ENCODE data around the gene CNOT2. TPM values are rescaled to one million over a fixed set of nuclear protein-coding genes. Genes with fewer than 3 reads are reported as not detected.

Gene CNOT2
- total RNA-seq, 1 experiment from 2014 or later, result 64.7 TPM

- H3K9me3 Mint-ChIP-seq, result peaks cover 8% of the 10 kb centered on the region
- peaks cover 25% of the 10 kb centered on the region for H3K36me3 Mint-ChIP-seq
- DNase-seq (ENCODE audit: low spot score) (no peak), ATAC-seq (no peak)
- ChIA-PET POLR2A (no interaction called here), CTCF (interaction anchor here (0.6 to 1.0 kb wide), 2 partner anchors 312 to 493 kb away, joined by 3 to 4 read pairs; no protein-coding TSS in a partner anchor)
- H3K4me1 Mint-ChIP-seq, result peaks cover 8% of the 10 kb centered on the region
- no peaks in the 10 kb centered on the region for H3K27me3 Mint-ChIP-seq (ENCODE audit: low read depth)
- TF ChIP-seq TEAD1 (CRISPR knock-in tag; IDR thresholded peaks at IDR 0.05) (no peak), E2F1 (CRISPR knock-in tag; IDR thresholded peaks at IDR 0.05) (no peak), ZNF138 (CRISPR knock-in tag; conservative IDR thresholded peaks at IDR 0.05) (no peak), JAZF1 (CRISPR knock-in tag; IDR thresholded peaks at IDR 0.05) (no peak)
- H3K4me3 Mint-ChIP-seq, result no peak overlapping the region
- H3K27ac Mint-ChIP-seq, result no peak overlapping the region
Measured at GRCh38 chr12:70393787-70394499, 150.7 kb downstream of the CNOT2 start.

DNA sequence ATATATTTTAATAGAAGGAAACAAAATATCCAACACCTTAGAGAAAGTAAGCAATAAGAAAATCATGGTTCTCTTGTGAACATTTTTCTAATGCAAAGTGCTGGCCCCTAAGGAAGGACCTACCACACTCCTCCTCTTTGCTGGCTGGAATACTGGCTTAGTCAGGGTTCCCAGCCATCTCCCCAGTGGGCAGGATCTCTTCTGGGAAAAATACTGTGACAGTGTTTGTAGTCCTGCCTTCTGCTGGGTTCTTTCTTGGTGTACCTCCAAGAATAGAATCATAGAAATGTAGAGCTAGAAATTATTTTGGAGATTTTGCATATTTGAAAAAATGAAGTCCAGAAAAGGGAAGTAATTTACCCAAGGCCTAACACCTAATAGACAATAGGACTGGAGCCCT, 154.8 kb downstream of the CNOT2 start:
- Mint-ChIP-seq H3K27me3 (ENCODE audit: low read depth) (no peaks in the 10 kb centered on the region), H3K9me3 (no peaks in the 10 kb centered on the region), H3K36me3 (peaks cover 43% of the 10 kb centered on the region), H3K4me1 (peaks cover 8% of the 10 kb centered on the region), H3K4me3 (no peak overlapping the region), H3K27ac (no peak overlapping the region)
- TF ChIP-seq, protein P1, sequence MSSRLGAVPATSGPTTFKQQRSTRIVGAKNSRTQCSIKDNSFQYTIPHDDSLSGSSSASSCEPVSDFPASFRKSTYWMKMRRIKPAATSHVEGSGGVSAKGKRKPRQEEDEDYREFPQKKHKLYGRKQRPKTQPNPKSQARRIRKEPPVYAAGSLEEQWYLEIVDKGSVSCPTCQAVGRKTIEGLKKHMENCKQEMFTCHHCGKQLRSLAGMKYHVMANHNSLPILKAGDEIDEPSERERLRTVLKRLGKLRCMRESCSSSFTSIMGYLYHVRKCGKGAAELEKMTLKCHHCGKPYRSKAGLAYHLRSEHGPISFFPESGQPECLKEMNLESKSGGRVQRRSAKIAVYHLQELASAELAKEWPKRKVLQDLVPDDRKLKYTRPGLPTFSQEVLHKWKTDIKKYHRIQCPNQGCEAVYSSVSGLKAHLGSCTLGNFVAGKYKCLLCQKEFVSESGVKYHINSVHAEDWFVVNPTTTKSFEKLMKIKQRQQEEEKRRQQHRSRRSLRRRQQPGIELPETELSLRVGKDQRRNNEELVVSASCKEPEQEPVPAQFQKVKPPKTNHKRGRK (CRISPR knock-in tag; IDR thresholded peaks at IDR 0.05; ENCODE audit: borderline replicate concordance), result no peak
- TF ChIP-seq CBFB (CRISPR knock-in tag; IDR thresholded peaks at IDR 0.05; ENCODE audit: low read depth), result no peak
- TF ChIP-seq NFE2L1 (CRISPR knock-in tag; IDR thresholded peaks at IDR 0.05), result no peak
- TF ChIP-seq ELF4 (CRISPR knock-in tag; IDR thresholded peaks at IDR 0.05; ENCODE audit: low read depth), result no peak
- TF ChIP-seq ZNF317 (CRISPR knock-in tag; IDR thresholded peaks at IDR 0.05; ENCODE audit: borderline replicate concordance, low read depth), result no peak
- no peak for TF ChIP-seq FOXP1 (CRISPR knock-in tag; IDR thresholded peaks at IDR 0.05; ENCODE audit: borderline replicate concordance)
- TF ChIP-seq AFF4 (CRISPR knock-in tag; IDR thresholded peaks at IDR 0.05; ENCODE audit: borderline replicate concordance), result no peak
- no peak for TF ChIP-seq FOXK1 (CRISPR knock-in tag; IDR thresholded peaks at IDR 0.05)
- TF ChIP-seq NR3C1 (CRISPR knock-in tag; conservative IDR thresholded peaks at IDR 0.05; ENCODE audit: low read depth), result no peak
- no peak for TF ChIP-seq ZNF121 (CRISPR knock-in tag; IDR thresholded peaks at IDR 0.05)
- TF ChIP-seq NR2C2 (CRISPR knock-in tag; IDR thresholded peaks at IDR 0.05), result no peak
- TF ChIP-seq FOXP4 (CRISPR knock-in tag; IDR thresholded peaks at IDR 0.05), result no peak
- TF ChIP-seq, protein P2, sequence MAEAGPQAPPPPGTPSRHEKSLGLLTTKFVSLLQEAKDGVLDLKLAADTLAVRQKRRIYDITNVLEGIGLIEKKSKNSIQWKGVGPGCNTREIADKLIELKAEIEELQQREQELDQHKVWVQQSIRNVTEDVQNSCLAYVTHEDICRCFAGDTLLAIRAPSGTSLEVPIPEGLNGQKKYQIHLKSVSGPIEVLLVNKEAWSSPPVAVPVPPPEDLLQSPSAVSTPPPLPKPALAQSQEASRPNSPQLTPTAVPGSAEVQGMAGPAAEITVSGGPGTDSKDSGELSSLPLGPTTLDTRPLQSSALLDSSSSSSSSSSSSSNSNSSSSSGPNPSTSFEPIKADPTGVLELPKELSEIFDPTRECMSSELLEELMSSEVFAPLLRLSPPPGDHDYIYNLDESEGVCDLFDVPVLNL (CRISPR knock-in tag; IDR thresholded peaks at IDR 0.05; ENCODE audit: borderline replicate concordance, low read depth), result no peak
- TF ChIP-seq SP1 (CRISPR knock-in tag; conservative IDR thresholded peaks at IDR 0.05), result no peak
- TF ChIP-seq, protein P3, sequence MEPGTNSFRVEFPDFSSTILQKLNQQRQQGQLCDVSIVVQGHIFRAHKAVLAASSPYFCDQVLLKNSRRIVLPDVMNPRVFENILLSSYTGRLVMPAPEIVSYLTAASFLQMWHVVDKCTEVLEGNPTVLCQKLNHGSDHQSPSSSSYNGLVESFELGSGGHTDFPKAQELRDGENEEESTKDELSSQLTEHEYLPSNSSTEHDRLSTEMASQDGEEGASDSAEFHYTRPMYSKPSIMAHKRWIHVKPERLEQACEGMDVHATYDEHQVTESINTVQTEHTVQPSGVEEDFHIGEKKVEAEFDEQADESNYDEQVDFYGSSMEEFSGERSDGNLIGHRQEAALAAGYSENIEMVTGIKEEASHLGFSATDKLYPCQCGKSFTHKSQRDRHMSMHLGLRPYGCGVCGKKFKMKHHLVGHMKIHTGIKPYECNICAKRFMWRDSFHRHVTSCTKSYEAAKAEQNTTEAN (CRISPR knock-in tag; IDR thresholded peaks at IDR 0.05), result no peak
- no peak for TF ChIP-seq ZNF423 (CRISPR knock-in tag; IDR thresholded peaks at IDR 0.05)
- TF ChIP-seq MXD4 (CRISPR knock-in tag; IDR thresholded peaks at IDR 0.05; ENCODE audit: borderline replicate concordance), result no peak
- CTCF ChIA-PET, result no interaction called here
- ATAC-seq, result no peak
- POLR2A ChIA-PET, result no interaction called here
- DNase-seq (ENCODE audit: low spot score), result no peak
